ENCODE results near the gene RPL7L1.

RPL7L1 gene

GRCh38 chr6:42933205-42933604, 53.8 kb downstream of the RPL7L1 start:
- no peak for TF ChIP-seq CTCF (conservative IDR thresholded peaks at IDR 0.05; ENCODE audit: low read depth, low read length)
- DNase-seq (ENCODE audit: low read depth), result no peak
- H3K4me3 ChIP-seq (ENCODE audit: low read length), result no peak overlapping the region

- no peak for DNase-seq (ENCODE audit: low read depth)
- no peak for TF ChIP-seq CTCF (conservative IDR thresholded peaks at IDR 0.05; ENCODE audit: low read depth, low read length)
Measured at GRCh38 chr6:42935322-42935721, 55.9 kb downstream of the RPL7L1 start.

GRCh38 chr6:42936398-42936797, 57.0 kb downstream of the RPL7L1 start:
- TF ChIP-seq CTCF (conservative IDR thresholded peaks at IDR 0.05; ENCODE audit: low read depth, low read length), result no peak
- no peak overlapping the region for H3K4me3 ChIP-seq (ENCODE audit: low read length)
- no peak for DNase-seq (ENCODE audit: low read depth)

More at GRCh38 chr6:42935322-42935721, 55.9 kb downstream of the RPL7L1 start:
- H3K4me3 ChIP-seq (ENCODE audit: low read length), result no peak overlapping the region

GRCh38 chr6:42937548-42938427, 58.4 kb downstream of the RPL7L1 start:
- H3K4me3 ChIP-seq (ENCODE audit: low read length), result no peak overlapping the region
- no peak for DNase-seq (ENCODE audit: low read depth)
- TF ChIP-seq CTCF (conservative IDR thresholded peaks at IDR 0.05; ENCODE audit: low read depth, low read length), result no peak

- no peak for DNase-seq (ENCODE audit: low read depth)
- TF ChIP-seq CTCF (conservative IDR thresholded peaks at IDR 0.05; ENCODE audit: low read depth, low read length), result no peak
- H3K4me3 ChIP-seq (ENCODE audit: low read length), result no peak overlapping the region
Measured at GRCh38 chr6:42938428-42938796, 59.0 kb downstream of the RPL7L1 start.

- no peak overlapping the region for H3K4me3 ChIP-seq (ENCODE audit: low read length)
- no peak for TF ChIP-seq CTCF (conservative IDR thresholded peaks at IDR 0.05; ENCODE audit: low read depth, low read length)
- no peak for DNase-seq (ENCODE audit: low read depth)
Measured at GRCh38 chr6:42938987-42939809, 59.8 kb downstream of the RPL7L1 start.
